Common myeloid progenitor, CD34-positive (primary cell): ENCODE measurements around the gene ARHGAP25.

Source experiments
- CTCF ChIA-PET: fragments of 350-600 bp; sonication (Branson Sonifier 250); formaldehyde crosslinking; loops from one replicate; lab custom pipeline; 2021; ENCODE audit warnings: antibody characterized with exemption; lab: Charles Lee
- POLR2A ChIA-PET: fragments of 350-600 bp; sonication (Branson Sonifier 250); formaldehyde crosslinking; loops from one replicate; lab custom pipeline; 2021; ENCODE audit warnings: antibody characterized with exemption; lab: Charles Lee
- DNase-seq, 3 donors: peaks; one replicate each; pipeline versions ENCODE4 v3.0.0 to v3.0.0-alpha.2; 2013
- H3K27ac ChIP-seq, 2 experiments: 1 replicate in 1 of 2; 2 replicates in 1 of 2; pipeline ENCODE4 v1.7.0; 2013; ENCODE audit warnings: inconsistent platforms in 2 of 2, low read length in 2 of 2, mild to moderate bottlenecking in 2 of 2, low read depth in 1 of 2, moderate library complexity in 1 of 2; ENCODE audit not compliant: severe bottlenecking in 2 of 2, insufficient read depth in 1 of 2, poor library complexity in 1 of 2
- H3K27me3 ChIP-seq, 5 experiments: replicated peaks in 2 of 5; 1 replicate in 3 of 5; 2 replicates in 2 of 5; pipeline versions ENCODE4 v1.6.1 to v1.7.0; 2013; ENCODE audit warnings: low read length in 4 of 5, mild to moderate bottlenecking in 2 of 5, moderate library complexity in 2 of 5, inconsistent platforms in 1 of 5; ENCODE audit not compliant: insufficient read depth in 5 of 5, control insufficient read depth in 4 of 5
- H3K36me3 ChIP-seq, 4 experiments: 1 replicate in 2 of 4; 2 replicates in 2 of 4; pipeline versions ENCODE4 v1.6.1 to v1.7.0; 2013; ENCODE audit warnings: low read length in 3 of 4, control low read depth in 1 of 4, mild to moderate bottlenecking in 1 of 4; ENCODE audit not compliant: control insufficient read depth in 4 of 4, insufficient read depth in 4 of 4
- H3K4me1 ChIP-seq, 4 experiments: 1 replicate in 3 of 4; 2 replicates in 1 of 4; pipeline versions ENCODE4 v1.6.1 to v1.7.1; 2013; ENCODE audit warnings: low read length in 3 of 4, mild to moderate bottlenecking in 3 of 4, control low read depth in 1 of 4, inconsistent platforms in 1 of 4, moderate library complexity in 1 of 4; ENCODE audit not compliant: control insufficient read depth in 4 of 4, insufficient read depth in 4 of 4; ENCODE audit errors: control extremely low read depth in 1 of 4
- H3K4me3 ChIP-seq, 7 experiments: 1 replicate in 4 of 7; 2 replicates in 3 of 7; pipeline versions ENCODE4 v1.5.1 to v1.7.0; 2013; ENCODE audit warnings: mild to moderate bottlenecking in 7 of 7, low read length in 6 of 7, moderate library complexity in 6 of 7, inconsistent platforms in 2 of 7, low read depth in 2 of 7, control low read depth in 1 of 7; ENCODE audit not compliant: insufficient read depth in 4 of 7, control insufficient read depth in 1 of 7; ENCODE audit errors: extremely low read depth in 1 of 7
- H3K9me3 ChIP-seq, 5 experiments: 1 replicate in 4 of 5; 2 replicates in 1 of 5; pipeline versions ENCODE4 v1.6.1 to v1.7.1; 2013; ENCODE audit warnings: low read length in 4 of 5, mild to moderate bottlenecking in 2 of 5, inconsistent platforms in 1 of 5, low read depth in 1 of 5, moderate library complexity in 1 of 5; ENCODE audit not compliant: control insufficient read depth in 4 of 5, insufficient read depth in 2 of 5; ENCODE audit errors: control extremely low read depth in 1 of 5
- WGBS: methylation state at CpG from one replicate; pipeline ENCODE4 v1.1.5; 2013; ENCODE audit not compliant: insufficient coverage; 5-methylcytosine and 5-hydroxymethylcytosine counted together

The ARHGAP25 gene

DNA sequence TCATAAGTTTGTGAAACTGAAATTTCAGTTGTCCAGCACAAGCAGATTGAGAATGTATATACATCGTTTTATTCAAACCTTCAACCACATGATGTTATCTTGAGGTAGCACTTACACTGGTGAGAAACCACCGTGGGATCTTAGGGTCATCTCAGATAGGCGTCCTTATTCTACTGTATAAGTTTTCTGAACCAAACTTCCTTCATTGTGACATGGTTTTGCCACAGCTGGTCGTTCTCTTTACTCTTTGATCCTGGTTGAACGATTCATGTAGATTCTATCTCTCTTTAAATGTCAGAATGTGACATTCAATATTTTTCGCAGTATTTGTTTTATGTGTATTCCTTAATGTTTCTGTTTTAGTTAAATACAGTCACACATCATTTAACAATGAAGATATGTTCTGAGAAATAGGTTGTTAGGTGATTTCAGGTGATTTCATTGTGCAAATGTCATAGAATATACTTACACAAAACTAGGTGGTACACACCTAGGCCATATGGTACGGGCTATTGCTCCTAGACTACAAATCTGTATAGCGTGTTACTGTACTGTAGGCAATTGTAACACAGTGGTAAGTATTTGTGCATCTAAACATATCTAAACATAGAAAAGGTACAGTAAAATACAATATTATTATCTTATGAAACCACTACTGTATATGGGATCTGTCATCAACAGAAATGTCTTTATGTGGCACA, 17.9 kb upstream of the ARHGAP25 start:
- Histone ChIP-seq H3K27ac (no peak overlapping the region), H3K4me1 (peaks cover 6 to 57% (median 39%) of the 10 kb centered on the region in 4 experiments)

DNA sequence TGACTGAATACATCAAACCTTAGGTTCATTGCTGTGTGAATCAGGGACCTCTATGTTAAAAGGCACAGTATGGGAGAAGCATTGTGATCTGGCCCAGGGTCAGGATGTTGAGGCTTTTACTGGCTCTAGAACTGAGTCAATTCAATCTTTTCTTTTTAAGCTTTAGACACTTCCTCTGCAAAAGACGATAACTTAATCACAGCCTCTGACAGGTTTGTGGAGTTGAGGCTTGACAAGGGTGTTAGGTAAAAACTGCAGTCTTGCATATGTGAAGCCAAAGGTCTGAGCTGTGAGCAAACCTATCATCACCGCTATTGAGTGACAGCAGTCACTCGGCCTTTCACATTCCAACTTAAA, 17.3 kb upstream of the ARHGAP25 start:
- ChIA-PET CTCF (interaction anchor here (1.0 to 2.5 kb wide), 4 partner anchors 9 to 259 kb away, joined by 3 to 13 read pairs (median 3); no protein-coding TSS in a partner anchor), POLR2A (interaction anchor here (0.9 kb wide), 1 partner anchor 14 kb away, joined by 3 read pairs; no protein-coding TSS in a partner anchor)
- DNase-seq: no peak
- no peaks in the 10 kb centered on the region for H3K36me3 ChIP-seq
- peaks cover 6 to 62% (median 44%) of the 10 kb centered on the region in 4 experiments for H3K4me1 ChIP-seq
- H3K27ac ChIP-seq: no peak overlapping the region
- H3K27me3 ChIP-seq: no peaks in the 10 kb centered on the region
- H3K9me3 ChIP-seq: no peaks in the 10 kb centered on the region
- H3K4me3 ChIP-seq: no peak overlapping the region
- no CpG with 5 or more reads among the region's 3 CpGs for WGBS

More for the DNA sequence above, 17.9 kb upstream of the ARHGAP25 start:
- no peaks in the 10 kb centered on the region for H3K9me3 ChIP-seq
- ChIA-PET POLR2A (no interaction called here), CTCF (interaction anchor here (0.8 to 2.5 kb wide), 8 partner anchors 8 to 258 kb away, joined by 3 to 13 read pairs (median 4); no protein-coding TSS in a partner anchor)
- DNase-seq: no peak
- no peaks in the 10 kb centered on the region for H3K27me3 ChIP-seq
- 33% methylated on average over 1 of the region's 8 CpGs for WGBS
- no peaks in the 10 kb centered on the region for H3K36me3 ChIP-seq
- no peak overlapping the region for H3K4me3 ChIP-seq

DNA sequence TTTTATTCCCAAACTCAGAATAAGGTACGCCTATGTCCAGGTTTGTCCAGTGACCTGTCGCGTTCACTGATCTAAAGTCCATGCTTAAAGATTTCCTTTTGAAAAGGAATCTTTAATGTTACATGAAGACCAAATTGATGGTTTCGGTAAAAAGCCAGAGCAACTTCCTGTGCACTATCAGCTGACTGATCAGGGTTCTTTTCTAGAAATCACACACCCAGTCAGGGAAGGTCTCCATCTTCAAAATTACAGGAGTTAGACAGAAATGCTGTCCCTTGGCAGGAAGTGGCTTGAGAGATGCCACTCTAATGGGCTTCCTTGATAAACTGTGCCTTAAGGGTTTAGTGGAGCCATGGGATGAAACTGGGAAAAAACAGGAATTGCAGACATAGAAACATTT, 14.7 kb upstream of the ARHGAP25 start:
- CTCF ChIA-PET: no interaction called here
- WGBS: 73% methylated on average over 3 of the region's 4 CpGs
- no peak for DNase-seq
- H3K36me3 ChIP-seq: no peaks in the 10 kb centered on the region
- H3K4me1 ChIP-seq: peaks cover 6 to 81% (median 61%) of the 10 kb centered on the region in 4 experiments
- POLR2A ChIA-PET: no interaction called here
- no peak overlapping the region for H3K4me3 ChIP-seq
- H3K9me3 ChIP-seq: no peaks in the 10 kb centered on the region
- no peak overlapping the region for H3K27ac ChIP-seq
- no peaks in the 10 kb centered on the region for H3K27me3 ChIP-seq

GRCh38 chr2:68720665-68721064, 13.9 kb upstream of the ARHGAP25 start:
- WGBS: 93% methylated on average over 2 of the region's 3 CpGs
- Histone ChIP-seq H3K4me1 (peaks cover 10 to 81% (median 62%) of the 10 kb centered on the region in 4 experiments), H3K27ac (no peak overlapping the region), H3K9me3 (no peaks in the 10 kb centered on the region), H3K27me3 (no peaks in the 10 kb centered on the region), H3K4me3 (no peak overlapping the region), H3K36me3 (no peaks in the 10 kb centered on the region)
- POLR2A ChIA-PET: no interaction called here
- DNase-seq: no peak
- CTCF ChIA-PET: interaction anchor here (1.1 to 10.2 kb wide), 4 partner anchors 11 to 232 kb away, joined by 4 to 106 read pairs (median 6); no protein-coding TSS in a partner anchor

- 37% methylated on average over 8 of the region's 8 CpGs for WGBS
- H3K27ac ChIP-seq: peak overlapping the region in 1 of 2 experiments; percentile 35
- POLR2A ChIA-PET: no interaction called here
These were observed 13.0 kb upstream of the ARHGAP25 start for GRCh38 chr2:68721482-68722101.

GRCh38 chr2:68722712-68723111, 11.9 kb upstream of the ARHGAP25 start:
- ChIA-PET POLR2A (no interaction called here), CTCF (interaction anchor here (0.6 to 10.2 kb wide), 15 partner anchors 10 to 565 kb away, joined by 3 to 106 read pairs (median 4); partner anchors contain the start of gene ARHGAP25)
- Histone ChIP-seq H3K36me3 (no peaks in the 10 kb centered on the region), H3K4me3 (no peak overlapping the region), H3K4me1 (peaks cover 21 to 80% (median 74%) of the 10 kb centered on the region in 4 experiments), H3K9me3 (no peaks in the 10 kb centered on the region), H3K27me3 (no peaks in the 10 kb centered on the region), H3K27ac (no peak overlapping the region)
- 87% methylated on average over 7 of the region's 8 CpGs for WGBS
- no peak for DNase-seq

More at GRCh38 chr2:68721482-68722101, 13.0 kb upstream of the ARHGAP25 start:
- Histone ChIP-seq H3K4me3 (peak overlapping the region in 1 of 7 experiments; percentile 21), H3K4me1 (peaks cover 19 to 81% (median 66%) of the 10 kb centered on the region in 4 experiments), H3K36me3 (no peaks in the 10 kb centered on the region), H3K27me3 (no peaks in the 10 kb centered on the region), H3K9me3 (no peaks in the 10 kb centered on the region)
- CTCF ChIA-PET: interaction anchor here (0.8 to 10.2 kb wide), 13 partner anchors 9 to 258 kb away, joined by 3 to 106 read pairs (median 6); no protein-coding TSS in a partner anchor
- peak in 2 of 3 donors; percentile 48 to 69 for DNase-seq
